Stimulated activated CD8-positive, alpha-beta memory T cell treated with anti-CD3 and anti-CD28 coated beads, Interleukin-2, amount 100 ng/mL, for 1 hour (primary cell): ENCODE results near the gene BTN3A1.
"Not testable (repeated sequence)": the region's sequence is repeated elsewhere in the genome, so short reads cannot be mapped to it uniquely, and the experiment has no call there.

Experiments used
- DNase-seq, 2 donors: peaks; one replicate each; pipeline ENCODE4 v3.0.0-alpha.2; 2020; ENCODE audit warnings: low read depth in 2 of 2

Gene BTN3A1

DNA sequence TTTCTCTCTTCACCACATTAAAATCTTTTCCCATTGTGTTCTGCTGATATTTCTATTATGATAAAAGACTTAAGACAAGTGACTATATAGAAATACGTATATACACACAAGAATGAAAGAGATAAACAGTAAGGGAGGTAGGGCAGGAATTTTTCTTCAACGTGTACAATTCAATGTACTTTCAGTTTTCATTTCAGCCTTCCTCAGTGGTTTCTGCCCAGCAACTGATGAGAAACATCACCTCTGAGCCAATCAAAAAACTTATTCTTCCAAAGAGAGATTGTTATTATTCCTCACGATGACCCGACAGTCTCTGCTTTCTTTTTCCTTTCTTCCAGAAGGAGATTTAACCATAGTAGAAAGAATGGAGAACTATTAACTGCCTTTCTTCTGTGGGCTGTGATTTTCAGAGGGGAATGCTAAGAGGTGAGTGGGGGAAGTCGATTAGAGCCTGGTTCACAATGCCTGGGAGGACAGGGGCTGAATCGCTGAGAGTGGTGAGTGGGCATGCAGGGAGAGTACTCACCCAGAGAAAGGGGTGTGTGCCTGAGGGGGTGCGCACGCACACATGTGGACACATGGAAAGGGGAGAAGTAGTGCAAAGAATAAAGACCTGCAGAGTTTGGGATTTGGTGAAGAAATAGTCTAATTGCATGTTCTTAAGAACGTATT, at the start of gene BTN3A1:
BTN3A1 (plus strand) TSS at position 289 of the 672 bp plus-strand sequence. CDS start 3,289 bp downstream, outside the sequence.
- DNase-seq: peak; percentile 16 to 33

DNA sequence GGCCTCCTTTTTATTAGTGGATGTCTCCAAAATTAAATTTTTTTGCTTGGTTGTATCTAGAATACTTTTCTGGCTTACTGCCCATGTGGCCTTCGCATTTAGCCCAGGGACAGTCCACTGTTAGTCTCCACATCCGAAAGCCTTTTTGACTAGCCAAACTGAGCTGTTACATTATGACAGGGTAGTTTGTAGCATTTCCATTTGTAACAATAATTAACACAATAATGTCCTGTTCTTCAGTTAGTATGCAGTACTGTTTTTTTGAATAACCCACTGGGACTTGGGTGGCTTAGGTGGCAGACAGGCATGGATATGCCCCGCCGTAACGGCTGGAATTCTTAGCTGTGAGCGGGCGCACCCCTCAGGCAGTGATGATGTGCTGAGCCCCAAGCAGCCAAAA, 49.8 kb upstream of the BTN3A1 start:
- DNase-seq: no peak

- no peak for DNase-seq
These were observed 47.9 kb upstream of the BTN3A1 start for GRCh38 chr6:26354162-26354561.

GRCh38 chr6:26355366-26355765, 46.7 kb upstream of the BTN3A1 start:
- no peak for DNase-seq

- DNase-seq: not testable (repeated sequence)
These were observed 44.5 kb upstream of the BTN3A1 start for GRCh38 chr6:26357543-26357942.

DNA sequence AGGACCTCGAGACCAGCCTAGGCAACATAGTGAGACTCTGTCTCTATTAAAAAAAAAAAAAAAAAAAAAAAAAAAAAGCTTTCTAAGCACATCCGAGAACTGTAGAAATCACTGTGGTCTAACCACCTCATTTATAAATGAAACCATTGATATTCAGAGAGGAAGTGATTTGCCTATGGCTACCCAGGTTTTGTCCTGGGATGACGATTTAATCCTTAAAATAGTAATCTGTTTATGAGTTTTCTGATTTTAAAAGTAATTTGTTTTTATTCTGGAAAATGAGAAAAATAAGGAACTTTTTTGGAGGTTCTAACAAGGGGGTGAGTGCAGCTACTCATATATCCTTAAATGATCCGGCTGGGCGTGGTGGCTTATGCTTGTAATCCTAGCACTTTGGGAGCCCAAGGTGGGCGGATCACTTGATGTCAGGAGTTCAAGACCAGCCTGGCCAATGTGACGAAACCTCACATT, 43.5 kb upstream of the BTN3A1 start:
- no peak for DNase-seq

DNA sequence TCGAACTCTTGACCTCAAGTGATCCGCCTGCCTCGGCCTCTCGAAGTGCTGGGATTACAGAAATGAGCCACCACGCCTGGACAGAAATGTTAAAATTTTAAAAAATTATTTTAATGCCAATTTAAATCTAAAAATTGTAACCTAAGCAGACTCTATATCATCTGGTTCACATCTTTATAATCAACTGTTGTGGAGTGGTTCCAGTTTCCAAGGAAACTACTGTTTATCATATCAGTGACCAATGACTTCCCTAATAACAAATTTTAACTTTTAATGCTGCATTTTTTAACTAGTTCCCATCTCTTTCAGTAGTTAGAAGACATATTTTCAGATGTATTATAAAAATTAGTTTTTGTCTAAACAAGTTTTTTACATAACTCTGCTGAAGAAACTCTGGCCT, 42.3 kb upstream of the BTN3A1 start:
- DNase-seq: no peak

DNA sequence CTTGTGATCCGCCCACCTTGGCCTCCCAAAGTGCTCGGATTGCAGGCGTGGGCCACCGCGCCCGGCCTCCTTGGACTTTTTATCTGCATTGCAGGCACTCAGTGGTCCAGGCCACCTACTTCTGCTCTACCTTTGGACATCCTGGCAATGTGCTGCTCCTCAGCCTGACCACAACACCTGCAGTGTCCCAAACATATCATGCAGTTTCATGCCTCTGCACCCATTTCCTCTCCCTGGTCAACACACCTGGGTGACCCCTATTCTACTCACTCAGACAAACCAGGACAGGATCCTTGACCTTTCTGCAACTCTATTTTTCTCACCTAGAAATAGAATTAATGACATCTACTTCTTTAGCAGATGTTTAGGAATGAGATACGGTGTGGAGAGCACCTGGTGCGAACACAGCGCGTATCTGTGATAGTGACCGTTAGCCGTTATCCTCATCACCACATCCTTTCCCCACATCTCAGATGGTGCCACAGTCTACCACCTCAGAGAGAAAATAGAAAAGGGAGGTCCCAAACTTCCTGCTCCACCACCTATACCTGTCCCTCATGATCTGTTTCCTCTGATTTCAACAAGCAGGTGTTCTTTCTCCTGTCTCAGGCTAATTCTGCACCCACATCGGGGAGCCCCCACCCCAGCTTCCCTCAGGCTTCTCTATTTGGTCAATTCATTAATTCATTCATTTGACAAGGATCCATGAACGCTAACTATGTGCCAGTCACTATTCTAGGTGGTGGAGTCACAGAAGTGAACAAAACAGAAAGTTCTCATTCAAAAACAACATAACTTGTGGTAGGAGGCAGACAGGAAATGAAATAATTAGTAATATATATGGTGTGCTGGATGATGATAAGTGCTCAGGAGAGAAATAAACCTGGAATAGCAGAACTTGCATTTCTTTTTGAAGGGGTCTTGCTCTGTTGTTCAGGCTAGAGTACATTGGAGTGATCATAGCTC, 41.3 kb upstream of the BTN3A1 start:
- no peak for DNase-seq

DNA sequence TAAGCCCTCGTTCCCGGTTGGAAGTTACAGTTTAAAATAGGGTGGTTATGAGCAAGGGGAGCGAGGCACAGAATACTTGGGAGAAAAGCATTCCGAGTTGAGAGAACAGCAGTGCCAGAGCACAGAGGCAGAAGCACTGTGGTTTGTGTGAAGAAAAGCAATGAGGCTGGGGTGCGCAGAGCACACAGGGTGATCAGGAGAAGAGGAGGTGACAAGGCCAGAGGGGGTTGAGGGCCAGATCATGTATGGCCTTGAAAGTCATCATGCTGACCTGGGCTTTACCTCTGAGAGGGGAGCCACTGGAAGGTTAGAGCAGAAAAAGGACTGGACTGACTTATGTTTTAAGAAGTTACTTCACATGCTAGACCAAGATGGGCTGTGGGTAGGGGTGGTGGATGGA, 40.5 kb upstream of the BTN3A1 start:
- no peak for DNase-seq

DNA sequence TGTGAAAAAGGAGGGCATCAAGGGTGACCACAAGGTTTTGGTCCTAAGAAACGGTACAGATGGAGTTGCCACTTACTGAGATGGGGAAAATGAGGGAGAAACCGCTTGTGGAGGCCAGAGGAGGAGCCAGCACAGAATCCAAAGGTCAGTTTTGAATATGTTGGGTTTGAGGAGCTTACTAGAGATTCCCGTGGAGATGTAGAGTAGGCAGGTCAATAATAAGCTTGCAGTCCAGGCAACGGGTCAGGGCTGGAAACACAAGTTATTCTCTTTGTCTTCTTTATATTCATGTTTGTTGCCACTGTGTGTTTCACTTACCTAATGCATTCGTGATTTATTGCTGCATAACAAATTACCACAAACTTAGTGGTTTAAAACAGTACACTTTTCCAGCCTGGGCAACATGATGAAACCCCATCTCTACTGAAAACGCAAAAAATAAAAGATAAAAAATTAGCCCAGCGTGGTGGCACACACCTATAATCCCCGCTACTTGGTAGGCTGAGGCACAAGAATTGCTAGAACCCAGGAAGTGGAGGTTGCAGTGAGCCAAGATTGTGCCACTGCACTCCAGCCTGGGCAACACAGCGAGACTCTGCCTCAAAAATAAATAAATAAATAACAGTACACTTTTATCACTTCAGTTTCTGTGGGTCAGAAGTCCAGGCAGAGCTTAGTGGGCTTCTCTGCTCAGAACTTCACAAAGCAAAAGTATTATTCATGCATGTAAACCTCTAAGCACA, 39.8 kb upstream of the BTN3A1 start:
- DNase-seq: no peak

- no peak for DNase-seq
These were observed 39.2 kb upstream of the BTN3A1 start for GRCh38 chr6:26362836-26363220.

- DNase-seq: no peak
These were observed 38.0 kb upstream of the BTN3A1 start for GRCh38 chr6:26363882-26364701.

- DNase-seq: no peak
These were observed 36.5 kb upstream of the BTN3A1 start for GRCh38 chr6:26365633-26365995.

DNA sequence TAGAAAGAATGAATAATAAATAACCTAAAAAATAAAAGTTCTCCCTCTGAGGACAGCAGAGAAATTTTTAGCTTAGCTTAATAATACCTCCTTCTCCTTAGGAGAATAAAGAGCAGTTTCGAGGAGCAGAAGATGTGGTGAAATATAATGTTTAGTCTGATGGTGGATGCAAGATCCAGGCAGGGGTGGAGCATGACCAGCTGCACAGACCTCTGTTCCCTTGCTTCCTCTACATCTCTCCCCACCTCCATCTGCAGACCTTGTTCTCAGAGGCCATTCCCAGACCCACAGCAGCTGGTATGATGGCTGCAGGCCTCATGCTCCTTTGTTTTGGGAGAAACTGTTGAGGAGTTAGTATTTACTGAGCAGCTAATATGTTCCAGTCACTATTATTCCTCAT, 35.6 kb upstream of the BTN3A1 start:
- DNase-seq: no peak

DNA sequence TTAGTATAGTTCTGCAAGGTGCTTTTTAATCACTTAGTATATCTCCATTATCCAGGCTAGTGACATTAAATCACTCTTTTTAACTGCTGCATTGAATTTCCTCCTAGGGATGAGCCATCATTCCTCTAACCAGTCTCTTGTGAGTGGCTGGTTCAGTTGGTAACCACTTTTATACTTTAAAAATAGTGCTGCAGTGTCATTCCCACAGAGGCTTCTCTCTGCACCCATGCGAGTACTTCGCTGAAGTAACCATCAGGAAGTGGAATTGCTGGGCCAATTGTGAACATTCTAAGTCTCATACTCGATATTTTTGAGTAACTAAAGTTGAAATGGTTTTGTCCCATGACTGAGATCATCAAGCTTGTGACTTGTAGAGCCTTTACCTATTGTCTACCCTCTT, 35.0 kb upstream of the BTN3A1 start:
- no peak for DNase-seq

DNA sequence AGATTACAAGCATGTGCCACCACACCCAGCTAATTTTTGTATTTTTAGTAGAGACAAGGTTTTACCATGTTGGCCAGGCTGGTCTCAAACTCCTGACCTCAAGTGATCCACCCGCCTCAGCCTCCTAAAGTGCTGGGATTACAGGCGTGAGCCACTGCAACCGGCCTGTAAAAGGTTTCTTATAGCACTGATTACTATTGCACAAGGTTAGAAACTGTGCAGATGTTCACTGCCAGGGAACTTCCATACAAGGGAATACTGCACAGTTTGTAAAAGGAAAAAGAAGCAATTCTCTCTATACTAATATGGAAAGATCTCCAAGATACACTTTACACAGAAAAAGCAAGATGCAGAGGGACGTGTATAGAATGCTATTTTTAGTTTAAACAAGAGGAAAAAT, 30.3 kb upstream of the BTN3A1 start:
- not testable (repeated sequence) for DNase-seq

DNA sequence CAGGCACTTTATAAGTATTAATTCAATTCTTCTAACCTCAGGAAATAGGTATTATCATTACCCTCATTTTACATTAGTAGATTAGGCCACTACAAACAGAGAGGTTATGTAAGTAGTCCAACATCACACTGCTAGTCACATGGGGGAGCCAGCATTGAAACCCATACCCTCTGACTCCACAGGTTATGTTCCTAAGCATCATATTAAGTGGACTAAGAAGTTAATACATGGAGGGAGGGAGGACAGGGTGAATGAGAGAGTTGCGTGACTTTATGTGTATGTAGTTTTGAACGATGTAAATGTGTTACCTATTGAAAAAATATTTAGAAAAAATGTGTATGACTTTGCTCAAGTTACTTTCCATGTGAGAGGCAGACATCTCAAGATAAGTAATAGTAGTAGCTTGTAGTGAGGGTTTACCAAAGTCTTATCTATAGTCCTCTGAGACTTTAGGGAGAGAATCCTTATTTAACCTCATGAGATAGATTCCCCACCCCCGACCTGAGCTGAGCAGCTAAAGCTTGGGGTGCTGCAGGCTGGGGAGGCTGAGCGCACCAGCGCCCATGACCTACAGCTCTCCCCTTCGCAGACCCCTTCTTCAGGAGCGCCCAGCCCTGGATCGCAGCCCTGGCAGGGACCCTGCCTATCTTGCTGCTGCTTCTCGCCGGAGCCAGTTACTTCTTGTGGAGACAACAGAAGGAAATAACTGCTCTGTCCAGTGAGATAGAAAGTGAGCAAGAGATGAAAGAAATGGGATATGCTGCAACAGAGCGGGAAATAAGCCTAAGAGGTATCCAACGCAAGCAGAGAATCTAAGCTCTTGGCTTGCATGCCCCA, 29.5 kb upstream of the BTN3A1 start:
- no peak for DNase-seq

DNA sequence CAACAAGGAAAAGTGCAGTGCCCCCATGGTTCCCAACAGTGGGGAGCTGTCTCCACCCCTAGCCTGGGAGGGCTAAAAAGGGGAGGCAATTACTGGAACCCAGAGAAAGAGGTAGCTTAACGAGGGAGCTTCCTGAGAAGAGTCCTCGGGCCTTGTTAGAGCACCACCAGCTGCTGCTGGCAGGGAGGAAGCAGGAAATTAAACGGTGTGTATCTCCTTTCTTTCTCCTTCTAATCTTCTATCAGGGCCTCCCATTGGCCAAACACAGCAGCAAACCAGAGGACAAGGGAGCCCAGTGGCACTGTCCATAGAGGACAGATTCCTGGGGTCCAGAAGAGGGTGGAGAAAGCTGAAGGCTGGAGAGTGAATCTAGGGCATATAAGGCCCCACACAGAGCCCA, 26.8 kb upstream of the BTN3A1 start:
- no peak for DNase-seq

DNA sequence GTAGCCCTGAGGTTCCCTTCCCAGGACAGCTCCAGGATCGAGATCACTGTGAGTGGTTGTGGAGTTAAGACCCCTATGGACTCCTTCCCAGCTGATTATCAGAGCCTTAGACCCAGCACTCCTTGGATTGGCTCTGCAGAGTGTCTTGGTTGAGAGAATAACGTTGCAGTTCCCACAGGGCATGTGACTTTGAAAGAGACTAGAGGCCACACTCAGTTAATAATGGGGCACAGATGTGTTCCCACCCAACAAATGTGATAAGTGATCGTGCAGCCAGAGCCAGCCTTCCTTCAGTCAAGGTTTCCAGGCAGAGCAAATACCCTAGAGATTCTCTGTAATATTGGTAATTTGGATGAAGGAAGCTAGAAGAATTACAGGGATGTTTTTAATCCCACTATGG, 24.4 kb upstream of the BTN3A1 start:
- DNase-seq: no peak

DNA sequence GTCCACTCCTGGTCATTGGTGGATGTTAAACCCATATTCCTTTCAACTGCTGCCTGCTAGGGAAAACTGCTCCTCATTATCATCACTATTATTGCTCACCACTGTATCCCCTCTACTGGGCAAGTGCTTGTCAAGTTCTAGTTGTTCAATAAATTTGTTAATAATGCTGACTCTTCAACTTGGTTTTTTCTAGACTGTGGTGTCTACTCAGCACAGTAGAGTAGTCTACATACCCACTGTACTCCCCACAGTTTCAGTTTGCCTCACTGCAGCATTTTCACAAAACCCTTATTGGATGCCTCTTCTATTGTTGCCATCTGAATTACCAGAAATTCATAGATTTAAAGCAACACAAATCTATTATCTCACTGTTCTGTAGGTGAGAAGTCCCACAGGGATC, 23.9 kb upstream of the BTN3A1 start:
- not testable (repeated sequence) for DNase-seq

DNA sequence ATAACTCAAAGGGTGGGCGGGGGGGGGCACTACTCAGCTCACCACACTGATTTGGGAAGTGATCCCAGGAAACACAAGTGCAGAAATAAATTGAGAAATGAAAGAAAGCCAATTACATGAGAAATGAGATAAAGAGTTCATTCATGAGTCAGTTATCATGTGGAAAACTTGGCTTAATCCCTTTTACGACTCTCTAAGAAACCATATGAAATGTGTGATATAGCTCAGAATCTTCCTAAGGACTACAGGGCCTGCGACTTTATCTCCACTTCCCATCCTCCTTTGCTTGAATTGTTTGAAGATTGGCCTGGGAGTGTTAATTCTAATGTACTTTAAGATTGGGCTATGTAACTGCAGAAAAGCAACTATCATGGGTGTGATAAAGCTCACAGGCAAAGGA, 22.8 kb upstream of the BTN3A1 start:
- no peak for DNase-seq
